ENCODE measurements around the gene CCNY.
"Not testable (repeated sequence)": the region's sequence is repeated elsewhere in the genome, so short reads cannot be mapped to it uniquely, and the experiment has no call there.

CCNY gene

DNA sequence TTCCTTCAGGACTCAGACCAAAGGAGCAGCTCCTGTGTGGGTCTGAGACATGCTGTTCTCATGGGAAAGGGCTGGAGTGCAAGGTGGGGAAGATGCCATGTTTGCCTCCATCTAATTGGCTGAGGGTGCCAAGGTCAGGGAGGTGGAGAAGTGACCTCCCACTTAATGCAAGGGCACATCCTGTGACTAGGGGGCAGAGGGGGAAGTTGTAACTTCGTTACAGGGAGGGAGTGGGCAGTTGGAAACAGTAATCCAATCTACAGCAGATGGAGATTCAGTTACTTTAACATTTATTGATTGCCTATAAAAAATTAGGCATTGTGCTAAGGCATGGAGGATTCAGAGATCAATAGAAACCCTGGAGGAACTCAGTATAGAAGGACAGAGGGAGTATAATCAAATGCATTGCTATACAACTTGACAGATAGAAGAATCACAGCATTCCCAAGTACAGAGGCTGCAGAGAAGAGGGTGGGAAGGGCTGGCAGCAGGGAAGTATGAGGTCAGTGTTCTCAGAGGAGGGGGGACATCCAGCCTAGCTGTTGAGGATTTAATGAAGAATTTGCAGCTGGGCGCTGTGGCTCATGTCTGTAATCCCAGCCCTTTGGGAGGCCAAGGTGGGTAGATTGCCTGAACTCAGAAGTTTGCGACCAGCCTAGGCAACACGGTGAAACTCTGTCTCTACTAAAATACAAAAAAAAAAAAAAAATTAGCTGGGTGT lies 75.9 kb downstream of the CCNY start:
- no peak for DNase-seq

DNA sequence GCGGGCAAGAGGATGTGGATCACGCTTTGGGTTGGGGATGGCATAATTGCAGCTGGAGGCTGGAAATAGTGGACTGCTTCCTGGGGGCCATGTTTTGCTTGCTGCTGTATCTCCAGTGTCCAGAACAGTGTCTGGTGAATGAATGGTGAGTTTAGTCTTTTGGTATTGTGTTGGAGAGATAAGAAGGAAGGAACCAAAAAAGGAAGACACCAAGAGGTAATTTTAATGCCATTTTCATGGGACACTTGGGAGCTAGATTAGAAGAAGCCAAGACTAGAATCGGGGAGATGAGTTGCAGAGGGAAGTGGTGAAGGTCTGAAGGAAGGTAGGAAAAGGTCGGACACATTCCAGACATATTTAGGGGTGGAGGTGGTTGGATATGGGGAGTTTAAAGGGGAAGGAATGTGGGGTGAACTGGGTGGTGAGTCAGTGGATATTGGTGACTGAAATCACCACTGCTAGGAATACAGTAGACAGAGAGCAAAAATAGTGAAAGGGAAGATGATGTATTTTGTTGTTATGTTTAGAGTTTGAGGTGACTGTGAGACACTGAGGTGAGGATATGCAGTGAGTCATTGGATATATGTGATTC lies 76.7 kb downstream of the CCNY start:
- DNase-seq = no peak

DNA sequence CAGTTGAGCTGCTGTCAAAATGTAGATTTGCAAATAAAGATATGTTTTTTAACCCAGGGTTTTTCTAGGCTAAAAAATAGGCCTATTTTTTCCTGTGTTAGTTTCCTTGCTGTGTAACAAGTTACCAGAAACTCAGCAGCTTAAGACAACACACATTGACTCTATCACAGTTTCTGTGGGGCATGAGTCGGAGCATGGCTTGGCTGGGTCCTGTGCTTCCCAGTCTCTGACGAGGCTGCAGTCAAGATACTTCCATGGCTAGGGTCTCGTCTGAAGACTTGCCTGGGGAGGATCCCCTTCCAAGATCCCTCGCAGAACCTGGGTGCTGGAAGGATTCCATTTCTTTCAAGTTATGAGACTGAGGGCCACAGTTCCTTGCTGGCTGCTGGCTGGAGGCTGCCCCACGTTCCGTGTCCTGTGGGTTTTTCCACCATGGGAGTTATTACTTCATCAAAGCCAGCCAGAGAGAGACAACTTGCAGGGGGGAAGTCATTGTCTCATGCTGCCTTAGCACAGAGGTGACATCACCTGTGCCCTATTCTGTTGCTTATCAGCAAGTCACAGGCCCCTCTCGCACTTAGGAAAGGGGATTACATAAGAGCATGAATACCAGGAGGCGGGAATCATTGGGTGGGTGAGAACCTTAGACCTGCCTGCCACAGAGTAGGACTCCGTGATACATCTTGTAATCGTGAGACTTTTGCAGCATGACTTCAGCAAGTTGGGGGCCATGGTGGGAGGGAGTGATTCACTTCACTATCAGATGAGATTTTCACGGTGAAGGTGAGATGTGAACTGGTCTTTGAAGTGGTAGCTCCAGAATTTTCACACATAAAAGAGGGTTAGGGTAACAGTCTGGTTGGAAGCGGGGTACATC lies 77.9 kb downstream of the CCNY start:
- DNase-seq = no peak

DNA sequence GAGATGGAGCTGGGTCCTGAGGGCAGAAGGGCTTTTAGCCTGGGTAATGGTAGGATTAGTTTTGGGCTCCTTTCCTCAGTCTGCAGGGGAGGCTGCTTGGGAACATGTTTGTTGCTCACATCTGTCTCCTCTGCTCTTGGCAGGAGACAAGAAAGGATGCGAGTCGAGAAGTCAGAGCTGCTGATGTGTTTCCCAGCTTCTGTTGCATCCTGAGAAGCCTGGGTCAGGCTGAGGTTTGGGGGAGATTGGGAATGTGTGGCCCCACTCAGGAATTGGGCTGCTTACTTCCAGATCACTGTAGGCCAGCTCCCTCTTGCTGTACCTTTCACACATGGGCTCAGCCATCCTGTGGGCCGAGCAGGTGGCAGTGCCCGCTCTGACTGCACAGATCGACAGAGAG lies 79.2 kb downstream of the CCNY start:
- DNase-seq = no peak

DNA sequence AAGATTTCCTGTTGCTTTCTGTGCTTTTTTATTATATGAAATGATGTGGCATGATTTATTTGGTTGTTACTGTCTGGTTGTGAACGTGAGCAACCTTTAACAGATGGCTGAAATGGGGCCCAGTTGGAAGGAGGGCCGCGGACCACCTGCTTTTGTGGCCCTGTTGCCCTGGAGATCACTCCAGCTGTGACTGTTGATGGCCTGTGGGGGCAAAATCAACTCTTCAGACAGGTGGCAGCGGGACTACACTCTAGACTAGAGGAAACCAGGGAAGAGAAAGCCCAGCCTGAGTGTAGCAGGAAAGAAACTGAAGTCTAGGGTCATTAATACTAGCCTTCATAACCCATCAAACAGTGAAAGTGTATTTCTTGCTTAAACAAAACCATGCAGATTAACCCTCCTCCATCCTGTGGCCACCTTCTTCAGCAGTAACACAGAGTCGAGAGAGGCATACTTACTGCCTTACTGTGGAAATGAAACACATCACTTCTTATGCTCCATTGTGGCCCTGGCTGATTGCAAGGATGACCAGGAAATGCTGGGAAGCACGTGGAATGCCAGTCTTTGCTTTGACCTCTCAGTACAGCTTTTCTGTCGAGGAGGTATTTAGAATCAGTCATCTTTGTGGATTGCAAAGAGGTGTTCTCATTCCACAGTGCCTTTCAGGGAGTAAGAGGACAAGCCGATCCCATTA lies 80.5 kb downstream of the CCNY start:
- no peak for DNase-seq

DNA sequence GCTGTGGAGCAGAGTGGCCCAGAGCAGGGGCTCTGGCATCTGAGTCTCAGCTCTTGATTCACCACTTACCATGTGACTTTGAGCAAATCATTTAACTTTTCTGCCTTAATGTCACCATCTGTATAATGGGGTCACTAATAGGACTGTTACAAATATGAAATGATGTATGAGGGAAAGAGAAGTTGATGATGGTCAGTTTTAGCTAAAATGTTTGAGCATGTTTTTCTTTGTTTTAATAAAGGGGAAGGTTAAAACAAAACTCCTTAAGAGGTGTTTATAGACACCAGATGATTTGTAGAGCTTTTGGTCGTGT lies 81.0 kb downstream of the CCNY start:
- no peak for DNase-seq

DNA sequence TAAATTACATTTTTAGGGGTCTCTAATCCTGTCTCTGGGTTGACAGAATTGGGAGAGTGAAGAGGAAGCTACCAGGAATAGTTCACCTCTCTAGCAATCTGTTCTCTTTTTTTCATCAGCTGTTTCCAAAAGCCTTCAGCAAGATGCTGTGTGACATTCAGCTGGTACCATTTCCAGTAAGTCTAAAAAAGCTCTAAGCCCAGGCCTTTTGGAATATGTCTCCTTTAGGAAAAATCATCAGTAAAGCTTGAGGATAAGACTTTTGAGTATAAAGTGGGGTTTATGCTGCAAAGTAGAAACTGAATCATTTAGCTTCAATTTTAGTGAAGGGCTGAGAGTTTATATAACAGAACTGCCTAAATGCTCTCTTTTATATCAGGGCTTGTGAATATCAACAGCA lies 81.5 kb downstream of the CCNY start:
- DNase-seq = no peak

DNA sequence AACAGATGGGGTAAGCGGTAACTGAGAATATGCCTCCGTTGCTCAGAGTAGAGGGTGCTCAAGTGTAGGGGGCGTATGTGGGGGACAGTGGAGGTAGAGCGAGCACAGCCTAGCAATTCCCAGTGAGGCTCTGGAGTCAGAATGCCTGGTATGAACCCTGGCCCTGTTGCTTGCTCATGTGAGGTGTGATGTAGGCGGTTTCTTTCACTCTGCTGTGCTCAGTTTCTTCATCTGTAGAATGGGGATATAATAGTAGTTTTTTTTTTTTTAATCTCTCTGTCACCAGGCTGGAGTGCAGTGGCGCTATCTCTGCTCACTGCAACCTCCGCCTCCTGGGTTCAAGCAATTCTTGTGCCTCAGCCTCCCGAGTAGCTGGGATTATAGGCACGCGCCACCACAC lies 82.3 kb downstream of the CCNY start:
- DNase-seq = not testable (repeated sequence)

DNA sequence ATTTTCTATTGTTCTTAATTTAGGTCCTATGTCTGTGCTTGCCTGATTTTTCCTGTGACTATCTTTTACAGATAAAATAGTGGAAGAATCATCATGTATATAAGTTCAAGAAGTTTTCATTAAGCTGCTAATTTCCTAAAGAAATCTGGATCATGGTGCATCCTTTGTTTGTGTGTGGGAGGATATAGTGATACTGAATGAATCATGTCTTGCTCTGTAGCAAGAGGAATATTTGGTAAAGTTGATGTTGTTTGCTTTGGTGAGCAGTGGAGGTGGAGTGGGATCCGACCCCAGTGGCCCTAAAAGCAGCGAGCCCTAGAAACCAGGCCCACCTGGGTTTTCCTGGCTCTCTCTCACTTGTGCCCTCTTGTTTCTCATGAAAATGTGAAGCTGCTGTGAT lies 83.7 kb downstream of the CCNY start:
- DNase-seq = no peak

DNA sequence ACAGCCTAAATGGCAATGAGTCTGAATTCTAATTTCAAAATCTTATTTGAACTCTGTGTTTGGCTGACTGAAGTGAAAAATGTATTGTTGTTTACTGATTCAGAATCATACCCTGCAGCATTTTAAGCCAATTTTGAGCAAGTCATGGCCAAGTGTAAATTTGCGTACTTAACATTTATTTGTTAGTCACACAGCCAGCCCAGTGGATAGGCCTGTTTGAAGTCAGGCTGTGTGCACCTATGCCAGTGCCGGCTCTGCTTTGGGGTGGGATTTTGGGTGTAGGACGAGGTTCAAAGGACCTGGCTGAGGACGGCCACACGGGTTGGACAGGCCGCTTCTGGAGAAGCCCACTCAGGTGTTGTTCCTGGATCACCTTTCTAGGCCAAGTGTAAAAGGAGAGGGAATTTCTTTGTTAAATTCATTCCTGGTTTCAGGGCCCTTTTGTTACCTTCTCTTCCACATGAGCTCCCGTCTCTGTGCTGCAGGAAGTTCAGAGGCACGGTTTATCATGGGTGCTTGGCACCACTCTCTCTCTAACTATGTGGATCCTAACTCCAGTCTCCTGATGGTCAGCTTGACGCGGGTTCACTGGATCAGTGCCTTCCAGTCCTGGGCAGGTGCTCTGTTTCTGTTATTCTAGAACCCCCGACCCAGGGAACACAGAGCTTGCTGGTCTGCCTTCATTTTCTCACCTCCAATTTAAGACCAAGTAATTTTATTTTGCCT lies 84.7 kb downstream of the CCNY start:
- DNase-seq = no peak

DNA sequence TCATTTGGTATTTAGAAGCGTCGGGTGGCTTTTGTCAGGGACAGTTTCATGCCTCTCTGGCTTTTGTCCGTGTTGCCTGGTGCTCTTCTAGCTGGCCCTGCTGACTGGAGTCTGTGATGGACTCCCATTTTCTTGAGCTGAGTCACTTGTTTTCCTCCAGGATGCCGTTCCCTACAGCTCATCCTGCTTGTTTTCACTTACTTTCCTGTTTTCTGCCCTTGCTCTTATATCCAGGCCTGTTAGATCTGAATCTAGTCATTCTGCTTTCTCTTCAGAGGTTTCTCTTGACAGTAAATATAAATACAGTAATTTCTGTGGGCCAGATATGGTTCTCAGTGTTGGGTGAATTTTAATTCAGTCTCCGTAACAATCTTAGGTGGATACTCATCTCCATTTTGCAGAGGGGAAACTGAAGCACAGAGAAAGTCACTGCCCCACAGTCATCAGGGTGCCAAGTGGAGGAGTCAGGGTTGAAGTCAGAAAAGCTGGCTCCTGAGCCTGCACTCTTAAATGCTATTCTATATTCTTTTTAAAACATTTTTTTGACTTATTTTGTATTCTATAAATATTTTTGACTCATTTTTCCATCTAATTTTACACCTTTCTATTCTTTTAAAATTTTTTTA lies 85.4 kb downstream of the CCNY start:
- no peak for DNase-seq

DNA sequence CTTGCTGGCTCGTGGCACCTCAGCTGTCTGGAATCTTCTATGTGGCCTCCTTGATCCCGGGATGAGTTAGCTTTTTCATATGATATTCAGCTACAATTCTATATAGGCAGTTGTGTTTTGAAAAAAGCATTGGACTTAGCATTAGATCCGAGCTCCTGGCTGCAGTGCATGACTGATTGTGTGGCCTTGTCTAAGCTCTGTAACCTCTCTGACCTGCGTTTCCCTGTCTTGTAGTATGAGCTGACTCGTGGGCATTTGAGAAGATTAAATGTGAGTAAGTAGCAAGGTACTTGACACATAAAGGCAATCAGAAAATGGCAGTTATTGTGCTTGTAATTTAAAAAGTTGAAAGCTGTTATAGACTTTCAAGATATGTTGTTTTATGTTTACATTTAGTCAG lies 85.9 kb downstream of the CCNY start:
- no peak for DNase-seq

DNA sequence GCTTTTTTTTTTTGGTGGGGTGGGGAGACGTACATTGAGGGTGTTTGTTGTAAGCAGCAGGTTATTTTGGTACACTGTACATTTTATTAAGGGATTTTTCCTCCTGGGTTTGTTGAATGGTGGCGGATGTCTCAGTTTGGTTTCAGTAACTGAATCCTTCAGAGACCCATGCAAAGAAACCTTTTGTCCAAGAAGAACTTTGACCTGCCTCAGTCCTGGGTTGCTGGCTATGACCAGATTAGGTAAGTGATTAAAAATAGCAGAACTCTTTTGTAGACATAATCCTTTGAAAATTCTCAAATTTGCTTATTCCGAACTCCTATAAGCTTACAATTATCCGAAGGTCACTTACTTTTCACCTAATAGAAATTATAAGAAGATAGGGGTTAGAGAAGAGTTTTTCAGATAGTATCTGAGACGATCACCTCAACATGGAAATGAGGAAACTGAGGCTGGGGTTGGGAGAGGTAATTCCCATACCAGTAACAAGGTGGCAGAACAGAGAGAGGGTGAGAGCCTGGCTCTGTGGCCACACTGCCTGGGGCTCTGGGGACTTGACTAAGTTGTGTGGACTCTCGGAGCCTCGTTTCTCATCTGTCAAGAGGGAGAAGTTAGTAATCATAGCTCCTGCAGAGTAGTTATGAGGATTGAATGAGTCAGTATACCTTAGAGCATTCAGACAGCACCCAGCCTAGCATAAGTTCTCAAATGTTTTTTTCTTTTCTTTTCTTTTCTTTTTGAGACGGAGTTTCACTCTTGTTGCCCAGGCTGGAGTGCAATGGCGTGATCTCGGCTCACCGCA lies 87.4 kb downstream of the CCNY start:
- no peak for DNase-seq

DNA sequence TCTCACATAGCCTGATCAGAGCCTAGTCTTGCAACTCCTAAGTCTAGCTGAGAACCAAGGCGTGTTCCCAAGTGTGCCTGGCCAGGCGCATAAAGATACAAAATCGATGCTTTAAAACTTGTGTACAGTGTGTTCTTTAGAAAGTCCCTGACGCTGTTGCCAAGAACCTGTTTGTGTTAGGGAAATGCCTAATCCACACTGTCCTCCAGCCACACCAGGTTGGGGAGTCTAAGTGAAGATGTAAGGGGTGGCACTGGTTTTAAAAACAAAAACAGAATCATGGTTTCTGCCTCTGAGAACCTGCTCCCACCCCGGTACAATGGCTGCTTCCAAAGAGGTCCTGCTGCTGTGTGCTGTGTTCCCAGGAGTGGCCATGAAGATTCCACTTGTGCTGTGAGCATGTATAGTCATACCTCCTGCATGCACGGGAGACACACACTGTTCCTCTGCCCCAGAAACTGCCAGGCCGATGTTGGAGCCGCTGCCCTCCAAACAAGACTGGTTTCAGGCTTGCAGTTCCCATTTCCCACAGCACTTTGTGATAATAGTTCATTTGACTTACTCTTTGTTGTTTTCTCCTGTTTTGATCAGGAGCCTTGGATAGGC lies 88.5 kb downstream of the CCNY start:
- no peak for DNase-seq

DNA sequence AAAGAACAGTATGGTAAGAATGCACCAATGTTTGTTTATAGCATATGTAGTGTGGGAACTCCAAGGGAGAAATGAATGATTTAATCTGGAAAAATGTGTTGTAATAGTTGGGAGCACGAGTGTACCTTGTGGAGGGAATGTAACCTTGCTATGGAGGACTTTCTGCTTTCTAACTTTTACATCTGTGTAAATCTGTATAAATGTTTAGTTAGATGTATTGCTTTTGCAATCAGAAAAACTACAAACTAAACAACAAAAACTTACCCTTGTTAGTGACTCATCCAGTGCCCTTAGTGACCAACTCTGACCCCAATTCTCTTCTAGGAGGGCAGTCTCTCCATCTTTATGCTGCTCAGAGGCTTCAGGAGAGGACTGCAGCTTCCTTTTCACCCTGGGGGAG lies 89.3 kb downstream of the CCNY start:
- DNase-seq = no peak

DNA sequence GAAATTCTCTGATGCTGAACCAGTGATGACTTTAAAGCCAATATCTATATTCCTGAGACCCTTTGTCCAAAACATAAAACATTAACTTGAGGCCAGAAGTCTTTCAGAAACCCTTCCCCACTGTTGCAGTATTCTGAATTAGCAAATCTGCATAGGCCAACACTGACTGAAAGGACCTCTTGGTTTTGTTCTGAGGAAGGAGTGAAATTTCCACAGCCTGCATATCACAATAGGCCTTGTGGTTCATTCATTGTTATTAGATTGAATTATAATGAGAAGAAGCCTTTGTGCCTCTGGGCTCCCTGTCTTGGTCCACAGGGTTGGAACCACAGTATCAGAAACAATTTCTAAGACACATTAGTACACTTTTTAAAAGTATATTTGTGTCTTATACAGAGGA lies 90.3 kb downstream of the CCNY start:
- no peak for DNase-seq

DNA sequence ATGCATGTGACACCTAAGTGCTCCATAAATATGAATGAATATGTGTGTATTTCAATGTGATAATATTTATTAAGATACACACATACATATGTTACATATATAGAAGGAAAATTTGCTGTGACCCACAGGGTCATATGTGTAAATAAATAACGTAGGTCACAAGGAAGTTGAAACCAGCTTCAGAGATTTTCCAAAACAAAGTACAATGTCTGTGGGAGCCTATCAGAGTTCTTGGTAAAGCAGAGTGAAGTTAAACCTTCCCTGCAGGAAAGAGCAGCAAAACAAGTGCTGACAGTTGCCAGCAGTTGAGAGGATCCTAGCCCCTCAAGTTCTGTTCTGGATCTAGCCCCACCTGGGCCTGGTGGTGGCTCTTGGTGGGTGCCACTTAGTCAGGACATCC lies 91.2 kb downstream of the CCNY start:
- no peak for DNase-seq

DNA sequence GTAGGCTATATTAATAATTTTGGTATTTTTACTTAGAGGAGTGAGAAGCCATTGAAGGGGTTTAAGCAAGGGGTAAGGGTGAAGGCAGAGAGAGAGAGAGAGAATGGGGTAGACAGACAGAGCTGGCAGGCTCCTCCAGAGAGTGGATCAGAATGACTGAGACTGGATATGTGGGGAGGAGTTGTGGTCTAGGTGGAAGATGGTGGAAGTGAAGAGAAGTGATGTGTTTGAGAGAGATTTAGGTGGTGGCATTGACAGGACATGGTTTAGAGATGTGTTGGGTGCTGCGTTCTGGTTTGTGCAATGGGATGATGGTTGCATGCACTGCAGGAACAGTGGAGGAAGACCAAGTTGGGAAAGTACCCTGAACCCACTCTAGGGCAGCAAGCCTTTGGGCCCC lies 92.2 kb downstream of the CCNY start:
- DNase-seq = no peak

DNA sequence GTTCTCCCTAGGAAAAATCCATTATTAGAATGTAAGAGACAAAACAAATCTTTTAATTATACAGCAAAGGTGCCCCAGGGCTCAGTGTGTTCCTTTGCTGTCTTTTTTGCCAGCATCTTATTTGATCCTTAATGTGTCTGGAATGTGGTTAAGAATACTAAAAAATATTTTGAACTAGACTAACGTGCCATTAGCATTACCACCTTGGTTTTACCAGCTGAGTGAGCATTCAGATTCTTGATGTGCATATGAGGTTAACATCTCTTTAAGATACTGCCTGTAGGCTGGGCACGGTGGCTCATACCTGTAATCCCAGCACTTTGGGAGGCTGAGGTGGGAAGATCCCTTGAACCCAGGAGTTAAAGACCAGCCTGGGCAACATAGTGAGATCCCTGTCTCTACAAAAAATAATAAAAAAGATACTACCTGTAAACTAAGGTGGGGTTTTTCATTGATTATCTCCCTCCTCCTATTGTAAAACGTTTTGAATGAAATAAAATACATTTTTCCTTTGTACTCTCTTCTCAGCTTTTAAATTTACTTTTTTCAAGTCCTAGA lies 96.6 kb downstream of the CCNY start:
- DNase-seq = no peak

DNA sequence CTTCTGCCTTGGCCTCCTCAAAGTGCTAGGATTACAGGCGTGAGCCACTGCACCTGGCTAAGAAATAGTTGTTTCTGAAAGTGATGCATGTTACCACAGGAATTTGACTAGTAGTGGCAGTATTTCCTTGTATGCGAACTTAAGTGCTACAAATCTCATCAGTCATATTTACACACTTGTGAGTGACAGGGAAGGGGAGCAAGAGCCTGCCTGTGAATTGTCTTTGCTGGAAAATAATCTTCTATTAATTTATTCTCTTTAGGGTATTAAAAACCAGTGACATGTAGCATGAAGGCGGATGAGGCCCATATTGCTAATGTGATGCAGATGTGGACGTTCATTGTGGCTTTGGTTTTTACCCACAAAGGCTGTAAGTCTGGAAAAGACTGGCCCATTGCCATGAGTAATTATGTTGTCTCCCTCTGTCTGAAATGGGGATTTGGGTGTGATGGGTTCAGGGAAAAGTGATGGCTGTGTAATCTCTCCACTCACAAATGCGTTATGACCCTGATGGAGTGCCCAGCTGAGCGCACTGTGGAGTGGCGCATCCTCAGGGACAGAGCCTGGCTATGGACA lies 97.6 kb downstream of the CCNY start:
- no peak for DNase-seq

DNA sequence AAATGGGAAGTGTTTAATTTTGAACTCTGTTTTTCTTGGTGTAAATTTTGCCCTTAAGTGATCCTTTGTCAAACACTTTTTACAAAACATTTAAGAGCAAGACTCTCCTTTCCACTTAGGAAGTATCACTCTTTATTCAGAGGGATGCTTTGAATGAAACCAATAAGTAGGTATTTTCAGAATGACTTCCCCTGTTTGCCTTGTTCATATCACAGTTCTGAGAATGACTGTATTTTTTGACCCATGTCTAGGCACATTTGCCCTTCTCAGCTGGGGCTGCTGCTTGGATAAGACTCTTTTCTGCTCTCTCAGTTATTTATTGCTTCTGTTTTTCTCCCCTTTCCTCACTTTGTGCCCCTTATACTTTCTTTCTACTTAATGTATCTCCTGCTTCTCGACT lies 98.2 kb downstream of the CCNY start:
- DNase-seq = no peak
